ENCODE data around the gene MRPS34.
A peak's percentile ranks its signal among the peaks of the same experiment; 100 is the strongest.
"Not testable (repeated sequence)": the region's sequence is repeated elsewhere in the genome, so short reads cannot be mapped to it uniquely, and the experiment has no call there.

MRPS34 gene

DNA sequence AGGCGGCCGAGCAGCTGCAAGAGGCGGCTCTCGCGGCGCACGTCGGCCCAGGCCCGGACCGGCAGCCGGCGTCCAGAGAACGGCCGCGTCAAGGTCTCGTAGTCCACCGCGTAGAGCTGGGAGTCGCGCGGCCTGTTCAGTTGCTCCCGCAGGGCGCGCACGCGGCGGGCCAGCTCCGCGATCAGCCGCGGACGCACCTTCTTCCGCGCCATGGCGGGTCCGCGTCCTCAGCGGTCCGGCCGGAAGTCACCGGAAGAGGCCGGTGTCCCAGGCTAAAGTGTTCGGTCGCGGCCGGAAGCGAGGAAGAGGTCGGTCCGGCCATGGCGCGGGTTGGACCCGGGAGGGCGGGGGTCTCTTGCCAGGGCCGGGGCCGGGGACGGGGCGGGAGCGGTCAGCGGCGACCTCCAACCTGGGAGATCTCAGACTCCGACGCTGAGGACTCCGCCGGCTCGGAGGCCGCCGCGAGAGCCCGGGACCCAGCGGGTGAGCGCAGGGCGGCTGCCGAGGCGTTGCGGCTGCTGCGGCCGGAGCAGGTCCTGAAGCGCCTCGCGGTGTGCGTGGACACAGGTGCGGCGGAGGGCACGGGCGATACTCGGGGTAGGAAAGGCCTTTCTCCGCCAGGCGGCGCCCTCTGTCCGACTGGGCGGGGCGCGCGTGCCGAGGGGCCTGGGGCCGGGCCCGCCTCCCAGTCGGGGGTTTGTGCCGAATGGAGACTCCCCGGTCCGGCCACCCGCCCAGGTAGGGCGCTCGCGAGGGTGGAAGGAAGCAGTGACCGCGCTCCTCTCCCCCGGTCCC, at the start of gene MRPS34:
Gene MRPS34, minus strand, starts transcription at position 227 of the 795 bp plus-strand sequence. Its CDS starts 15 bp downstream, at position 212.
- peak; percentile 88 for DNase-seq

DNA sequence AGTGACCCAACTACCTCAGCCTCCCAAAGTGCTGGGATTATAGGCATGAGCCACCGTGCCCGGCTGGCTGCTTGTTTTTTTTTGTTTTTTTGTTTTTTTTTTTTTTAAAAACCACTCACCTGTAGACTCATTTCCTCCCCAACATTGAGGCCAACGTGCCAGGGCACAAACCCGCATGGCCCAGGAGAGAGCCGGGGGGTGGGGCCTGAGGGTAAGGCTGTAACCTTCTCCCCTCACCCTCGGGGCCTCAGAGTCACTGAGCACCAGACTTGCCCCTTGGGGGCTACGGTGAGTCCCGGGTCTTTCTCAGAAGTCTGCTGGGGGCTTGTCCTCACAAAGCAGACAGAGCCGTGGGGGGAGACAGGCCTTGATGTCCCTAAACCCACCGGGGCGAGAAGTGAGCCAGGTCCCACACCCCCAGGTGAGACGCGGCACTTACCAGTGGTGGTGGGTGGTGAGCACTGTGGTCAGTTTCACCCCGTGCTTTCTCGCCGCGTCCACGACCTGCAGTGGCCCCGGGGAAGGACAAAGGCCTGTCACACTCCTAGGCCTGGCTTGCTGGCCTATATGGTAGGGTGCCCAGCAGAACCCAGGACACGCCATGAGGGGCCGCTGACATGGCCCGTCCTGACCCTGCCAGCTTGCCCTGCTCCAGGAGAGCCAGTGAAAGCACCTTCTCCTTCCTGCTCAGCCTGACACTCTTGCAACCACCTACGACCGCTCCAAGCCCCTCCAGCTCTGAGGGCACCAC, 49.1 kb upstream of the MRPS34 start:
- DNase-seq, result no peak

DNA sequence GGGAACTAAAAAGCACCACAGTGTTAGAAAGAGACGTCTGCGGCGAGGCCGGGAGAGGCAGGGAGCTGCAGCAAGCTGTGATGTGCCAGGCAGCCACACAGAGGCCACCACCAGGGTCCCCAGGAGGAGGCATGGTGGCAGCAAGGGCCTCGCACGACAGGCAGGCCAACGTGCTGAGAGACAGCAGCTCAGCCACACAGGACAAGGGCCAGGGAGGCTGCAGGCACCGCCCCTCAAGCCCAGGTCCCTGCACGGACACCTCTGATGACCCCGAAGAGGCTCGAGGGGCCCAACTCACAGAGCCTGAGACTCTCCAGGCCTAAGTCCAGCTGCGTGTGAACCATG, 48.0 kb upstream of the MRPS34 start:
- no peak for DNase-seq

DNA sequence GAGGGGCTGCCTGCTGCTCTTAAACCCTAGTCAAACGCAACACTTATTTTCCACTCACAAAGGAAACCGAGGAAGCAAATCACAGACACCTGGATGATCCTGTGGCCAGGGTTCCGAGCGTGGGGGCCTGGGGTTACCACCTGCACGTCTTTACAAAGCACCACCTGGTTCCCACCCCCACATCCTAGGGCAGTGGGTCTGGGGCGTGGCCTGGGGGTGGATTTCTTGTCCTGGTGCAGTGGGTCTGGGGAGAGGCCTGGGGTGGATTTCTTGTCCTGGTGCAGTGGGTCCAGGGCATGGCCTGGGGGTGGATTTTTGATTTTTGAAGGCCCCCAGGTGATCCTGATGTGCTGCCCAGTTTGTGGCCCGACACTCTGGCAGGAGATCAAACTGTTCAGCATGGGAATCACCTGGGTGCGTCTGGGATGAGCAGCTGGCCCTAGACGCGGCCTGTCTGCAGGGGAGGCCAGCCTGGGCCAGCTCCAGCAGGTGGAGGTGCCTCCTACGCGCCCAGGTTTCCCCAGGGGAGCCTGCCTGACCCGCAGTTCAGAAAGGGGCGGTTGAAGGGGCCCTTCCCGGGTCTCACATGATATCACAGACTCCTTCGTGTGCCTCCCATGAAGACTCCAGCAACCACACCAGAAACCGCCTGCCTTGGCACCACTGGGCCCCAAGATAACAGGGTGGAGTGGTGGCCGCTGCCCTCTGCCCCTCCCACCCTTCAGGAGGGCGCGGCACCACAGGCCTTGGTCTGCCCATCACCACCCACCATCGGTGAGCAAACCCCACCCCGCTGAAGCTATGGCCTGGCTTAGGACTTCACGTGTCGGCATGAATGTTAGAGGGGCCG, 47.4 kb upstream of the MRPS34 start:
- DNase-seq, result no peak

DNA sequence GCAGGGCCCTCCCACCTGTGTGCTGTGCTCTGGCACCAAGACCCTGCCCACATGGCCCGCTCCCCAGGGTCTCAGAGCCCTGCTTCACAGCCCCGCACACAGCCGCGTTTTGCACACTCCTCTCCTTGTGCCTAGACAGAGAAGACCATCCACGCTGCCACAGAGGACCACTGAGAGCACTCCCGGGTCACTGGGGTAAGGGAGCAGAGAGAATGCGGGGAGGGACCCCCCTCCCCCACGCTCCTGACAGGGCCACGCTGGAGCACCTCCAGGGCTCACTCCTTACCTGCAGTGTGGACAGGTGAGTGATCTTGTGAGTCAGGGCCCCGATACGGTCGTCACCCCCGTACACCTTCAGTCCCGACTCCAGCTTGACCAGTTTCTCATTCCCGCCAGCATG, 46.7 kb upstream of the MRPS34 start:
- DNase-seq, result no peak

DNA sequence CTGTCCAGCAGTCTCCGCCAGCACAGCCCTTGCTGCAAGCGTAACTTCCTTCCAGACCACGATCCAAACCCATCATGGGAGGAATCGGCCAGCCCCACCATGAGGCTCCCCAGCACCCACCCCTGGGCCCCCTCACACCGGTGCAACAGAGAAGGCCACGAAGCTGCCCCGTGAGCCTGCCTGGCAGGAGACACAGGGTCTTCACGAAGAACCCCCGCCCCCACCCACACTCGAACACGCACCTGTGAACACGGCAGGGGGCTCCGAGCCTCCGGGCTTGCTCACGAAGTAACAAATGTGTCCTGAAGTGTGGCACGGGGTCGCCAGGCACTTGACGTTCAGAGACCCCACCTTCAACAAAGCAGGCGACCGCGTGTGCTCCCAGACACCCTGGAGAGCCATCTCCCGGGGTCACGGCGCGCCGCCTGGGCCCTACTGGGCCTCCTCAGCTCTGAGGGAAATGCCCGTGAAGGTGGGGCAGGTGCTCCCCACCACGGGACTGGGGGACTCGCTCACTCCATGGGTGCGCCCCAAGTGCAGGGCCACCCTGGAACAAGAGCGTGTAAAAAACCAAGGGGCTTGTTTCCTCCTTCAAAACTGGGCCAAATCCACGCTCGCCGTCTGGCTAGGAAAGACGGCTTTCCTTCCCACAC, 46.1 kb upstream of the MRPS34 start:
- no peak for DNase-seq

DNA sequence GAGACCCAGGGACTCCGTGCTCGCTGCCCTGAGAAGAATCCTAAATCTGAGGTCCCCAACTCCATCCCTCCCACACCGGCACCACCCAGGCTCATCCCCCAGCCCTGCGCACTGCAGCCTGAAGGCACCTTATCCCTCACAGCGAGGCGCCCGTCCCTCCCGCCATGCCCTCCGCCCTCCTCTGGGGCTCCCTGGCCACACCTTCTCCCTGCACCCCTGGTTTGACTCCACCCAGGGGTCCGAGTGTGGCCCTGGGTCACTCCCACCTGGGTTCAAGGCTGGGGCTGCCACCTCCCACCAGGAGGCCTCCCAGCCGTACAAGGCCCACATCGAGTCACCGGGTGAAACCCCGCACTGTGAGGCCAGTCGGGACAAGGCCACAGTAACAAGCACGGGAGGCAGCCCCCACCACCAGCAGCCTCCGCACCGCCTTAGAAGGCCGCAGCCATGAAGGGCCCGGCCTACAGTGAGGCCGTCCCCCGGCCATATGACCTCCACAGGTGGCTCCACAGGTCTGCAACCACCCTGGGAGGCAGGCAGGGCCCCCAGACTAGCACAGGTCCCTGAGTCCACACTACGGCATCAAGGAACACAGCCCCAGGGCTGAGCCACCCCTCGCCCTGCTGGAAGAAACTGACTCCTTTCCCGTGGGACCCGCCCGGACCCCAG, 45.4 kb upstream of the MRPS34 start:
- no peak for DNase-seq

DNA sequence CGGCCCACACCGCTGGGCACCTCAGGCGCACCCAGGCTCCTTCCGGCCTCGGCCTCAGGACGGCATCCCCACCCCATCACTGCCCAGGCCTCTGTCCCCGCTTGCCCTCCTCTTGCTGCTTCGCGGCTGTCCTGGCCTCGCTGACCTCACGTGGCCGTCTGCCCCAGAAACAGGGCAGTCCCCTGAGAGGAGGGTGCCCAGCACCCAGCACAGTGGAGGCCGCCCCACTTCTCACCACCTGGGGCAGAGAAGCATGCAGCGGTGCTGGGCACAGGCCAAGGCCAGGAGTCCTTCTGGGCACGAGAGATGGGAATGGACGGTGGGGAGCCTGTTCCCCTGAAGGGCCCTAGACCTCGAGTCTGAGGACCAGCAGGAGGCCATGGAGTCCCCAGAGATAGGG, 44.8 kb upstream of the MRPS34 start:
- DNase-seq, result no peak

DNA sequence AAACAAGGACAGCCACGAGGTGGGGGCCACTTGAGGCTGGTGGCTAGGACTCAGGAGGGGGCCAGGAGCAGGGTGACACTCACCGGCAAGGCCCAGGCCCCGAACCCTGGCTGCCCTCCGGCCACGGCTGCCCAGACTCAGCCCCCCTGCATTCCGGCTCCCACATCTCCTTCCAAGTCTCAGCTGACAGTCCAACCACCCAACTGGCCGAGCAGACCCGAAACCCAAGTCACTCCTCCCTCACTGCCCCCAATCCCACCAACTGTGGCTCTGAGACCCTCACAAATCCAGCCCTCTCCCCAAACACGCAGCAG, 44.3 kb upstream of the MRPS34 start:
- no peak for DNase-seq

DNA sequence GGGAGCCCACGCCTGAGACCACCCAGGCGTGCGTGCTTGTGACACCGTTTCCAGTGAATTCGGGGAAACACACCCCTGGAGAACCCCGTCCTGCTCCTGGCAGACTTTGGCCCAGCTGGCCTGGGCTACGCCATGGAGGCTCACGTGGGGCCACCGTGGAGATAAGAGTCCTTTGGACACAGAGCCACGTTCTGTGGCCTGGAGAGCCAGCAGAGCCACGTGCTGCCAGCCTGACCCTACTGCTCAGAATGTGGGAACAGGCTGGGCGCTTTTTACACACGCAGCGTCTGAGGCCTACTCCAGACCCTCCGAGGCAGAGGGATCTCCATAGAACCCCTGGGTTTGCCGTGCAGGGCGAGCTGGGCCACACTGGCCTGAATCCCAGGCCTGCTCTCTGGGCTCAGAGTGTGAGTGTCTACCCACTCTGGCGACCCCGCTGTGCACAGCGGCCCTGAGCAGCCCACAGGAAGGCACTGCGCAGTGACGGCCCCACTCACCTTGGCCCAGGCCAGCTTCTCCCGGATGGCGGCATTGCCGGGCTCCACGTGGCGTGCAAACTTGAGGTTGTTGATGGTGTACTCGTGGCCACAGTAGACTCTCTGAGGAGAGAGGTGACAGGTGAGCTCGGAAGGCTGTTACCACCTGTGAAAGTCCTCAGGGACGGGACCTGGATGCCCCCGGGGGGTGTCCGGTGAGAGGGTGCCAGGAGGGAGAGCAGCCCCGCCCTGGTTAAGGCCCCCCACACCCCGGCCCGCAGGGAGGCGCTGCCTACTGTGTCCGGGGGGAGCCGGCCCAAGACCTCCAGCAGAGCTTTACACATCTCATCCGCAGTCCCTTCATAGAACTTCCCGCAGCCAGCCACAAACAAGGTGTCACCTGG, 43.7 kb upstream of the MRPS34 start:
- DNase-seq, result no peak

DNA sequence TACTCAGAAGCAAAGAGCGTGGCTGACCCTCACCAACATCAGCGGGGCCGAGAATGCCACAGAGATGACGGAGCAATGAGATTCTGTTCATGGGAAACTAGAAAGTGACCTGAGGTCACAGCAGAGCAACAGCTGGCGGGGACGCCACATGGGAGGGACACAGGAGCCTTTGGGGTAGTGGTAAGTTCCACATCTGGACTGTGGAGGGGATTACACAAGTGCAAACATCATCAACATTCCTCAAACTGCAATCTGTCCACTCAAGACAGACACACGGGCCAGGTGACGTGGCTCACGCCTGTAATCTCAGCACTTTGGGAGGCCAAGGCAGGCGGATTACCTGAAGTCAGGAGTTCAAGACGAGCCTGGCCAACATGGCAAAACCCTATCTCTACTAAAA, 42.5 kb upstream of the MRPS34 start:
- no peak for DNase-seq

DNA sequence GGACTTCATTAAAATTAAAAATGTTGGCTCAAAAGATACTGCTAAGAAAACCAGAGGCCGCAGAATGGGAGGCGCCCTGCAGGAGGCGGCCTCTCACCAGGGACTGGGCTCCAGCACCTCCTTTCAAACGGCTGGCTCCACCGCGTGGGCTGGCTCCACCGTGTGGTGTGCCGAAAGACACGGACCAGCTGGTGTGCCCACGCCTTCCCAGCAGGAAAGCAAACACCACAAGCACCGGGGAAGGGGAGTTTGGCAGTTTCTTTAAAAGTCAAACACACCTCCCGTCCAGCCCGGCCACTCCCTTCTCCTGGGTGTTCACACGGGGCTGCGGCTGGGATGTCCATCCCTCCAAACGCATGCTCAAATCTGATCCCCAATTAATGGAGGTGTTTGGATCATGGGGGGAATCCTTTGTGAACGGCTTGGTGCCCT, 39.8 kb upstream of the MRPS34 start:
- DNase-seq, result peak; percentile 64

DNA sequence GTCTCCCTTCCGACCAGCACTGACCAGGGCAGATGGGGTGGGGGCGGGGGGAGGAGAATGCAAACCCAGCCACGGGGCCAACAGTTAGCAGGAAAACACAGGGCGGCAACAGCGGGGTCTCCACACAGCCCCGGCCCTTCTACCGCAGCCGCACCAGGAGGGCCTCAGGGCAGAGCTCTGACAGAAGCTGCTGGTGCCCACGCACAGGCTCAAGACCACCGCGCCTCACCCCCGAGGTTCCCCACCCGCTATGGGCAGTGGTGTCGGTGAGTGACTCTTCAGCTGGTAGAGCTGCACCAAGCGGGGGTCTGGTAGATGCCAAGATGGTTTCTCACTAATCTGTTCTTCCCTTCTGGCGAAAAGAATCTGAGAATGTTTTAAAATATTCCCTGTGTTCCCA, 37.6 kb upstream of the MRPS34 start:
- no peak for DNase-seq

DNA sequence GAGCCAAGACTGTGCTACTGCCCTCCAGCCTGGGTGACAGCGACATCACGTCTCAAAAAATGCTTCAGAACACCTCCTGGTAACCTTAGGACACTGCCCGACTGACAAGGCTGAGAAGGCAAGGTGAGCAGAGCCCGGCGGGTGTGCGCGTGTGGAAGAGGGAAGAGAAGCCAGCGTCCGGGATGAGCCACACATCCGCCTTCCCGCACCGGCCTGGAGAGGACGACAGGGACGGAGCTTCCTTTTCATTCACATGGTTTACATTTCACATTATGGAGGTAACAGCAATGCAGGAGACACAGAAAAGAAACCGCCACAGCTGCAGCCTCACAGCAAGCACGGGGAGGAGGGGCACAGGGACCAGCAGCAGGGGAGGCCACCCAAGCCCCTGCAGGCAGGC, 37.2 kb upstream of the MRPS34 start:
- DNase-seq, result no peak

DNA sequence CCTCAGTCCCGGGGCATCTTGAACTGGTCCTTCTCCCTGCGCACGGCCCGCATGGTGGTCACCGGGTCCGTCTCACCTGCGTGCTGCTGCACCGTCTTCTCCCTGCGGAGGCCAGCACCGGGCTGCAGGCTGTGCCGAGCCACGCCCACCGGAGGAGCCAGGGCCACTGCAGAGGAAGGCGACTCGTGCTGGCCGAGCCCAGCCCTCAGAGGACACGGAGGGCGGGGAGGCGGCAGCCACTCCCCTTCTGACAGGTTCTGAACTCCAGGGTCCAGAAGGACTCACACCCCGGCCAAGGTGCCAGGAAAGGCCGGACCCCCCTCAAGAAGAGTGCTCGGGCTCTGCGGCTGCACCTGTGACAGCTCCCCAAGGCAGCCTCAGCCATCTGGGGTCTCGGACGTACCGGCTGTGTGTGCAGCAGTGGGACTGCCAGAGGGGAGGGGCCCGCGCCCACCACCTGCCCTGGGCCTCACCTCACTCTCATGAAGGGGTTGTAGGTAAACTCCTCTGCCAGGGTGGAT, 36.4 kb upstream of the MRPS34 start:
- no peak for DNase-seq

DNA sequence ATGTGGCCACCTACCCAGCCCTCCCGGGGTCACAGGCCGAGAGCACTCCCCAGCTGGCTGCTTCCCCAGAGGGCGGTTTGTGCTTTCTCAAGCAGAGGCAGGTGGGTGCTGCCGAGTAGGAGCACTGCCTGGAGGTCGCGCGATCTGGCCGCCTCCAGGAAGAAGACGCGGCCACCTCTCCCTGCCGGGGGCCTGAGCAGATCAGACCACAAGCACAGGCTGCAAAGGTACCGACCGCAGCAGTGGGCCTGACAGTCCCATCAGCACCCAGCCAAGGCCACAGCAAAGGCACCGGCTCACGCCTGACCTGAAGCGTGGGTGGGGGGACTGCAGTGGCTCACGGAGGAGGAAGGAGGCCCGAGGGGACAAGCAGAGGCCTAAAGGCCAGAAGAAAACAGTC, 35.8 kb upstream of the MRPS34 start:
- DNase-seq, result no peak

DNA sequence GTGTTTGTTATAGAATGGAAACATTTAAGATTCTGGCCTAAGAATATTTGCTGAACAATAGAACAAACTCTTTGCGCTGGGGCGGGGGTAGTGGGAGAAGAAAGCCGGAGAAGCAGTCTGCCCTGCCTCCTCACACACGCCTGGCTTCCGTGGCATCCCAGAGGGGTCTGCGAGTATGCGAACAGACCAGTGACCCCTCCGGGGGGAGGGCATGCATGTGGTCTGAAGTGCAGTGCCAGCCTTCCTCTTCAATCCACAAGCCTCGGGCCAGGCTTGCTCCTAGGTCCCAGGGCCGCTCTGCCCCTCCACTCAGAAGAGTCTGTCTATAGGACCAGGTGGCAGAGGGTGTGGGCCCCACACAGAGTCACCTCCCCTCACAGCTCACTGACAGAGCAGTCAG, 34.7 kb upstream of the MRPS34 start:
- no peak for DNase-seq

DNA sequence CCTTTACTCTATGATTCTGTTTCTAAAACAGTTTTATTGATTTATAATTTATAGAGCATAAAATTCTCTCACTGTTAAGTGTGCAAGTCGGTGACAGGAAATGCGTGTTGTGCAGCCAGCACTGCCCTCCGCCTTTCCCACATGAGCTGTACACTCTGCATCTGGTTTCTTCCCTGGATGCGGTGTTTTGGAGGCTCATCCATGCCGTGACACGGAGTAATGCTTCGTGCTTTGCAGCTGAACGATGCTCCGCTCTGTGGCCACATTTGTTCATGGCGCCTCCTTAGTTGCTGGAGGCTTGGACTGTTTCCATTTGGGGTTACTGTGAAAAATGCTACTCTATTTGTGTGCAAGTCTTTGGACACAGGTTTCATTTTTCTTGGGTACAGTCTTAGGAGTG, 27.8 kb upstream of the MRPS34 start:
- no peak for DNase-seq

DNA sequence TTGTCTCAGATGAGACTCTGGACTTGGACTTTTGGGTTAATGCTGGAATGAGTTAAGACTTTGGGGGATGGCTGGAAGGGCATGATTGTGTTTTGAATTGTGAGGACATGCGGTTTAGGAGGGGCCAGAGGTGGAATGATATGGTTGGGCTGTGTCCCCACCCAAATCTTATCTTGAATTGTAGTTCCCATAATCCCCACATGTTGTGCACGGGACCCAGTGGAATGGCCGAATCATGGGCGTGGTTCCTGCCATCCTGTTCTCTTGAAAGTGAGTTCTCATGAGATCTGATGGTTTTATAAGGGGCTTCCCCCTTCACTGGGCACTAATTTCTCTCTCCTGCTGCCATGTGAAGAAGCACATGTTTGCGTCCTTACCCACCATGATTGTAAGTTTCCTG, 26.3 kb upstream of the MRPS34 start:
- not testable (repeated sequence) for DNase-seq

DNA sequence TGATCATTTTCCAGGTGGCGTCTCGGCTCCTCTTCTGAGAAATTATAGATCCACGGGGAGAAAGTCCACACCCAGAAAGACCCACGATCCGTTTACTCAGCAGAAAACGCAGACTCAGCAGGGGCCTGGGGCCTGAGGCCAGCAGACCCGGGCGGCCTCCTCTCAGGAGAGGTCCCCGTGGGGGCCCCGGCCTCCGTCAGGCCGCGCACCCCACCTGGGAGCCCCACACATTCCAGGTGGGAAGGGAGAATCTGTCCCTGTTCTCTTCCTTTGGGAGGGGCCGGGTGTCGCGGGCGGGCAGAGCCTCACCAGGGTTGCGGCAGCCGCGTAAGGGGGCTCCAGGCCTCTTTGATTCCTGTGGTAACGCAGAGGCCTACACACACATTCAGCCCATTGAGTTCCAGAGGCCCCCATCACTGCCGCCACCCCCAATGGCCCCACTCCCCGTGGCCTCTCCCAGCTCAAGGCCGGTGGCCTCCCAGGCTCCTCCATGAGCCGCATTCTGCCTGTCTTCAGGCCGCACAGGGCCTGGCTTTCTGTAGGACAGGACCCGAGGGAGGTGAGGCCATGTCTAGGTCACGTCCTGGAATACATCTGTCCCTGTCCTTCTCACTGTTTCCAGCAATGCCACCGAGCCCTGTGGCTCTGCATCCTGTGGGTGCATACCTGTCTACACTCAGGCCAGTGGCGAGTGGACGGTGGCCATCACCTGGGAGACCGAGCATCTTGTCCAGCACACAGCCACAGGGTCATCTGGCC, 22.2 kb upstream of the MRPS34 start:
- DNase-seq, result no peak
